ENCODE results near the gene MPHOSPH6.

- TF ChIP-seq CTCF (IDR thresholded peaks at IDR 0.05; ENCODE audit: borderline replicate concordance, extremely low read depth, low read length, poor library complexity, severe bottlenecking) (no peak), EZH2 (IDR thresholded peaks at IDR 0.05; ENCODE audit: borderline replicate concordance, low read depth, low read length, severe bottlenecking) (no peak)
Observed at GRCh38 chr16:82192665-82193064, 22.6 kb upstream of the MPHOSPH6 start.
